HEK293 (cell line): Measurements from ENCODE around the gene HIPK1.

Experiments used
- CTCF ChIA-PET: fragments of 350-600 bp; formaldehyde crosslinking; extraction: SDS; loops from one replicate; lab custom pipeline; 2021; ENCODE audit warnings: antibody characterized with exemption; lab: Yijun Ruan, JAX
- POLR2A ChIA-PET: fragments of 300-600 bp; formaldehyde crosslinking; extraction: SDS; loops from one replicate; lab custom pipeline; 2020; ENCODE audit warnings: antibody characterized with exemption, inconsistent platforms; lab: Yijun Ruan, JAX
- H3K27ac ChIP-seq: fragments of 200-500 bp; sonication (Bioruptor generic); 2 replicates; pipeline ENCODE4 v1.5.1; 2014; ENCODE audit warnings: low read depth, low read length, control low read depth, inconsistent platforms; ENCODE audit errors: extremely low read depth
- H3K36me3 ChIP-seq, 2 experiments: fragments of 200-500 bp in 1 of 2; sonication (Bioruptor generic) in 1 of 2; 1 replicate in 1 of 2; 2 replicates in 1 of 2; pipeline ENCODE4 v1.5.1; 2014 to 2017; ENCODE audit warnings: inconsistent platforms in 2 of 2, low read length in 2 of 2; ENCODE audit not compliant: control insufficient read depth in 2 of 2, insufficient read depth in 1 of 2
- H3K4me1 ChIP-seq: fragments of 200-500 bp; sonication (Bioruptor generic); 2 replicates; pipeline ENCODE4 v1.5.1; 2014; ENCODE audit warnings: mild to moderate bottlenecking, low read length, inconsistent platforms; ENCODE audit not compliant: control insufficient read depth, insufficient read depth
- H3K4me3 ChIP-seq: 2 replicates; pipeline ENCODE4 v1.5.1; 2011; ENCODE audit warnings: low read depth, mild to moderate bottlenecking, control low read depth, low read length, moderate library complexity
- H3K9me3 ChIP-seq: fragments of 200-500 bp; sonication (Bioruptor generic); 2 replicates; pipeline ENCODE4 v1.5.1; 2014; ENCODE audit warnings: low read depth, low read length, inconsistent platforms; ENCODE audit not compliant: control insufficient read depth, insufficient read depth
- KLF10 ChIP-seq: fragments of 450-650 bp; IDR thresholded peaks from 2 replicates; pipeline ENCODE4 v1.5.1; 2018; ENCODE audit warnings: missing biosample characterization, mild to moderate bottlenecking, missing genetic modification characterization
- ZBTB17 ChIP-seq: fragments of 450-650 bp; formaldehyde crosslinking; IDR thresholded peaks from 2 replicates; pipeline ENCODE4 v1.5.1; 2016; ENCODE audit warnings: missing biosample characterization, missing genetic modification characterization
- ZNF202 ChIP-seq: fragments of 450-650 bp; formaldehyde crosslinking; IDR thresholded peaks from 2 replicates; pipeline ENCODE4 v1.5.1; 2016; ENCODE audit warnings: missing biosample characterization, missing genetic modification characterization, borderline replicate concordance
- ZNF302 ChIP-seq: fragments of 450-650 bp; formaldehyde crosslinking; IDR thresholded peaks from 2 replicates; pipeline ENCODE4 v1.5.1; 2016; ENCODE audit warnings: missing biosample characterization, missing genetic modification characterization, low read depth
- ZNF324 ChIP-seq: fragments of 450-650 bp; formaldehyde crosslinking; IDR thresholded peaks from 2 replicates; pipeline ENCODE4 v1.5.1; 2016; ENCODE audit warnings: missing biosample characterization, missing genetic modification characterization
- ZNF549 ChIP-seq: fragments of 450-650 bp; IDR thresholded peaks from 2 replicates; pipeline ENCODE4 v1.5.1; 2018; ENCODE audit warnings: missing biosample characterization, missing genetic modification characterization, mild to moderate bottlenecking, inconsistent platforms, moderate library complexity
- ZNF623 ChIP-seq: fragments of 450-650 bp; formaldehyde crosslinking; IDR thresholded peaks from 2 replicates; pipeline ENCODE4 v1.5.1; 2016; ENCODE audit warnings: missing biosample characterization, missing genetic modification characterization
- ZNF629 ChIP-seq: fragments of 450-650 bp; formaldehyde crosslinking; IDR thresholded peaks from 2 replicates; pipeline ENCODE4 v1.5.1; 2017; ENCODE audit warnings: missing biosample characterization, missing genetic modification characterization
- ZNF658 ChIP-seq: fragments of 450-650 bp; formaldehyde crosslinking; IDR thresholded peaks from 2 replicates; pipeline ENCODE4; 2016; ENCODE audit warnings: missing biosample characterization, missing genetic modification characterization
- ZNF664 ChIP-seq: fragments of 450-650 bp; formaldehyde crosslinking; IDR thresholded peaks from 2 replicates; pipeline ENCODE4 v1.5.1; 2016; ENCODE audit warnings: missing biosample characterization, missing genetic modification characterization
- ZSCAN23 ChIP-seq: fragments of 450-650 bp; formaldehyde crosslinking; IDR thresholded peaks from 2 replicates; pipeline ENCODE4 v1.5.1; 2016; ENCODE audit warnings: missing biosample characterization, missing genetic modification characterization
- TF ChIP-seq, protein P1 (sequence below): fragments of 450-650 bp; IDR thresholded peaks from 2 replicates; pipeline ENCODE4 v1.5.1; 2018; ENCODE audit warnings: missing biosample characterization, mild to moderate bottlenecking, missing genetic modification characterization
- TF ChIP-seq, protein P2 (sequence below): fragments of 450-650 bp; formaldehyde crosslinking; IDR thresholded peaks from 2 replicates; pipeline ENCODE4 v1.5.1; 2016; ENCODE audit warnings: missing biosample characterization, missing genetic modification characterization
- TF ChIP-seq, protein P3 (sequence below): sonication (generic); formaldehyde crosslinking; IDR thresholded peaks from 2 replicates; pipeline ENCODE4 v1.8.1; 2022; ENCODE audit warnings: mild to moderate bottlenecking, moderate library complexity, missing genetic modification reagents
- TF ChIP-seq, protein P4 (sequence below): fragments of 450-650 bp; formaldehyde crosslinking; IDR thresholded peaks from 2 replicates; pipeline ENCODE4 v1.5.1; 2017; ENCODE audit warnings: missing biosample characterization, missing genetic modification characterization
- TF ChIP-seq, protein P5 (sequence below): fragments of 450-650 bp; formaldehyde crosslinking; IDR thresholded peaks from 2 replicates; pipeline ENCODE4 v1.5.1; 2016; ENCODE audit warnings: missing biosample characterization, missing genetic modification characterization
- TF ChIP-seq, protein P6 (sequence below): fragments of 450-650 bp; formaldehyde crosslinking; IDR thresholded peaks from 2 replicates; pipeline ENCODE4 v1.5.1; 2017; ENCODE audit warnings: missing biosample characterization, missing genetic modification characterization
- TF ChIP-seq, protein P7 (sequence below): fragments of 450-650 bp; formaldehyde crosslinking; IDR thresholded peaks from 2 replicates; pipeline ENCODE4 v1.5.1; 2016; ENCODE audit warnings: missing biosample characterization, missing genetic modification characterization
- TF ChIP-seq, protein P8 (sequence below): fragments of 450-650 bp; formaldehyde crosslinking; IDR thresholded peaks from 2 replicates; pipeline ENCODE4 v1.5.1; 2016; ENCODE audit warnings: missing biosample characterization, missing genetic modification characterization, low read depth

The HIPK1 gene

DNA sequence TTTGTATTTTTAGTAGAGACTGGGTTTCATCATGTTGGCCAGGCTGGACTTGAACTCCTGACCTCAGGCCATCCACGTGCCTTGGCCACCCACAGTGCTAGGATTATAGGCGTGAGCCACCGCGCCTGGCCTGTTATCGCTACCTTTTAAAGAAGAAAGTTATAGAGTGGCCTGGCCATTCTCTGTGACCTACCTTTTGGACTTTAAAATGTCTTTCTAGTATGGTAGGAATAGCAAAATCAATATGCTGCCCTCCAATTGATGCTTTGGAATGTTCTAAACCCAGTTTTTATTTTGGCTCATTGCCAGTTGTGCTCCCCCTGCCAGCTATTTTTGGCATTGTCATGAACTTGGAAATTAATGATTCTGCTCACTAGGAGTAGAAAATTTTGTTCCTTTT lies 19.9 kb downstream of the HIPK1 start (continued):
- TF ChIP-seq ZNF302 (tag by site-specific recombination): no peak
- TF ChIP-seq, protein P1, sequence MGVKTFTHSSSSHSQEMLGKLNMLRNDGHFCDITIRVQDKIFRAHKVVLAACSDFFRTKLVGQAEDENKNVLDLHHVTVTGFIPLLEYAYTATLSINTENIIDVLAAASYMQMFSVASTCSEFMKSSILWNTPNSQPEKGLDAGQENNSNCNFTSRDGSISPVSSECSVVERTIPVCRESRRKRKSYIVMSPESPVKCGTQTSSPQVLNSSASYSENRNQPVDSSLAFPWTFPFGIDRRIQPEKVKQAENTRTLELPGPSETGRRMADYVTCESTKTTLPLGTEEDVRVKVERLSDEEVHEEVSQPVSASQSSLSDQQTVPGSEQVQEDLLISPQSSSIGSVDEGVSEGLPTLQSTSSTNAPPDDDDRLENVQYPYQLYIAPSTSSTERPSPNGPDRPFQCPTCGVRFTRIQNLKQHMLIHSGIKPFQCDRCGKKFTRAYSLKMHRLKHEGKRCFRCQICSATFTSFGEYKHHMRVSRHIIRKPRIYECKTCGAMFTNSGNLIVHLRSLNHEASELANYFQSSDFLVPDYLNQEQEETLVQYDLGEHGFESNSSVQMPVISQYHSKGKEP (tag by site-specific recombination): 0 out of 2 replicates have a peak, but pooled peaks have one; percentile 42
- TF ChIP-seq ZSCAN23 (tag by site-specific recombination): no peak
- TF ChIP-seq, protein P2, sequence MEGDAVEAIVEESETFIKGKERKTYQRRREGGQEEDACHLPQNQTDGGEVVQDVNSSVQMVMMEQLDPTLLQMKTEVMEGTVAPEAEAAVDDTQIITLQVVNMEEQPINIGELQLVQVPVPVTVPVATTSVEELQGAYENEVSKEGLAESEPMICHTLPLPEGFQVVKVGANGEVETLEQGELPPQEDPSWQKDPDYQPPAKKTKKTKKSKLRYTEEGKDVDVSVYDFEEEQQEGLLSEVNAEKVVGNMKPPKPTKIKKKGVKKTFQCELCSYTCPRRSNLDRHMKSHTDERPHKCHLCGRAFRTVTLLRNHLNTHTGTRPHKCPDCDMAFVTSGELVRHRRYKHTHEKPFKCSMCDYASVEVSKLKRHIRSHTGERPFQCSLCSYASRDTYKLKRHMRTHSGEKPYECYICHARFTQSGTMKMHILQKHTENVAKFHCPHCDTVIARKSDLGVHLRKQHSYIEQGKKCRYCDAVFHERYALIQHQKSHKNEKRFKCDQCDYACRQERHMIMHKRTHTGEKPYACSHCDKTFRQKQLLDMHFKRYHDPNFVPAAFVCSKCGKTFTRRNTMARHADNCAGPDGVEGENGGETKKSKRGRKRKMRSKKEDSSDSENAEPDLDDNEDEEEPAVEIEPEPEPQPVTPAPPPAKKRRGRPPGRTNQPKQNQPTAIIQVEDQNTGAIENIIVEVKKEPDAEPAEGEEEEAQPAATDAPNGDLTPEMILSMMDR: 0 out of 2 replicates have a peak, but pooled peaks have one; percentile 8
- TF ChIP-seq, protein P3, sequence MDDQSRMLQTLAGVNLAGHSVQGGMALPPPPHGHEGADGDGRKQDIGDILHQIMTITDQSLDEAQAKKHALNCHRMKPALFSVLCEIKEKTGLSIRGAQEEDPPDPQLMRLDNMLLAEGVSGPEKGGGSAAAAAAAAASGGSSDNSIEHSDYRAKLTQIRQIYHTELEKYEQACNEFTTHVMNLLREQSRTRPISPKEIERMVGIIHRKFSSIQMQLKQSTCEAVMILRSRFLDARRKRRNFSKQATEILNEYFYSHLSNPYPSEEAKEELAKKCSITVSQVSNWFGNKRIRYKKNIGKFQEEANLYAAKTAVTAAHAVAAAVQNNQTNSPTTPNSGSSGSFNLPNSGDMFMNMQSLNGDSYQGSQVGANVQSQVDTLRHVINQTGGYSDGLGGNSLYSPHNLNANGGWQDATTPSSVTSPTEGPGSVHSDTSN (CRISPR knock-in tag): no peak
- TF ChIP-seq, protein P4, sequence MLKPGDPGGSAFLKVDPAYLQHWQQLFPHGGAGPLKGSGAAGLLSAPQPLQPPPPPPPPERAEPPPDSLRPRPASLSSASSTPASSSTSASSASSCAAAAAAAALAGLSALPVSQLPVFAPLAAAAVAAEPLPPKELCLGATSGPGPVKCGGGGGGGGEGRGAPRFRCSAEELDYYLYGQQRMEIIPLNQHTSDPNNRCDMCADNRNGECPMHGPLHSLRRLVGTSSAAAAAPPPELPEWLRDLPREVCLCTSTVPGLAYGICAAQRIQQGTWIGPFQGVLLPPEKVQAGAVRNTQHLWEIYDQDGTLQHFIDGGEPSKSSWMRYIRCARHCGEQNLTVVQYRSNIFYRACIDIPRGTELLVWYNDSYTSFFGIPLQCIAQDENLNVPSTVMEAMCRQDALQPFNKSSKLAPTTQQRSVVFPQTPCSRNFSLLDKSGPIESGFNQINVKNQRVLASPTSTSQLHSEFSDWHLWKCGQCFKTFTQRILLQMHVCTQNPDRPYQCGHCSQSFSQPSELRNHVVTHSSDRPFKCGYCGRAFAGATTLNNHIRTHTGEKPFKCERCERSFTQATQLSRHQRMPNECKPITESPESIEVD (tag by site-specific recombination): peak; percentile 46; the same call in 1 of the 2 replicates
- 0 out of 2 replicates have a peak, but pooled peaks have one; percentile 32 for TF ChIP-seq KLF10
- no peak for TF ChIP-seq ZNF664
- no peak for TF ChIP-seq ZNF202 (tag by site-specific recombination)
- TF ChIP-seq ZBTB17 (tag by site-specific recombination): no peak
- TF ChIP-seq, protein P5, sequence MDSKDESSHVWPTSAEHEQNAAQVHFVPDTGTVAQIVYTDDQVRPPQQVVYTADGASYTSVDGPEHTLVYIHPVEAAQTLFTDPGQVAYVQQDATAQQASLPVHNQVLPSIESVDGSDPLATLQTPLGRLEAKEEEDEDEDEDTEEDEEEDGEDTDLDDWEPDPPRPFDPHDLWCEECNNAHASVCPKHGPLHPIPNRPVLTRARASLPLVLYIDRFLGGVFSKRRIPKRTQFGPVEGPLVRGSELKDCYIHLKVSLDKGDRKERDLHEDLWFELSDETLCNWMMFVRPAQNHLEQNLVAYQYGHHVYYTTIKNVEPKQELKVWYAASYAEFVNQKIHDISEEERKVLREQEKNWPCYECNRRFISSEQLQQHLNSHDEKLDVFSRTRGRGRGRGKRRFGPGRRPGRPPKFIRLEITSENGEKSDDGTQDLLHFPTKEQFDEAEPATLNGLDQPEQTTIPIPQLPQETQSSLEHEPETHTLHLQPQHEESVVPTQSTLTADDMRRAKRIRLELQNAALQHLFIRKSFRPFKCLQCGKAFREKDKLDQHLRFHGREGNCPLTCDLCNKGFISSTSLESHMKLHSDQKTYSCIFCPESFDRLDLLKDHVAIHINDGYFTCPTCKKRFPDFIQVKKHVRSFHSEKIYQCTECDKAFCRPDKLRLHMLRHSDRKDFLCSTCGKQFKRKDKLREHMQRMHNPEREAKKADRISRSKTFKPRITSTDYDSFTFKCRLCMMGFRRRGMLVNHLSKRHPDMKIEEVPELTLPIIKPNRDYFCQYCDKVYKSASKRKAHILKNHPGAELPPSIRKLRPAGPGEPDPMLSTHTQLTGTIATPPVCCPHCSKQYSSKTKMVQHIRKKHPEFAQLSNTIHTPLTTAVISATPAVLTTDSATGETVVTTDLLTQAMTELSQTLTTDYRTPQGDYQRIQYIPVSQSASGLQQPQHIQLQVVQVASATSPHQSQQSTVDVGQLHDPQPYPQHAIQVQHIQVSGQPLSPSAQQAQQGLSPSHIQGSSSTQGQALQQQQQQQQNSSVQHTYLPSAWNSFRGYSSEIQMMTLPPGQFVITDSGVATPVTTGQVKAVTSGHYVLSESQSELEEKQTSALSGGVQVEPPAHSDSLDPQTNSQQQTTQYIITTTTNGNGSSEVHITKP (tag by site-specific recombination): peak; percentile 22; the same call in 1 of the 2 replicates
- no peak for TF ChIP-seq ZNF658
- 0 out of 2 replicates have a peak, but pooled peaks have one; percentile 19 for TF ChIP-seq ZNF549 (tag by site-specific recombination)
- TF ChIP-seq, protein P6, sequence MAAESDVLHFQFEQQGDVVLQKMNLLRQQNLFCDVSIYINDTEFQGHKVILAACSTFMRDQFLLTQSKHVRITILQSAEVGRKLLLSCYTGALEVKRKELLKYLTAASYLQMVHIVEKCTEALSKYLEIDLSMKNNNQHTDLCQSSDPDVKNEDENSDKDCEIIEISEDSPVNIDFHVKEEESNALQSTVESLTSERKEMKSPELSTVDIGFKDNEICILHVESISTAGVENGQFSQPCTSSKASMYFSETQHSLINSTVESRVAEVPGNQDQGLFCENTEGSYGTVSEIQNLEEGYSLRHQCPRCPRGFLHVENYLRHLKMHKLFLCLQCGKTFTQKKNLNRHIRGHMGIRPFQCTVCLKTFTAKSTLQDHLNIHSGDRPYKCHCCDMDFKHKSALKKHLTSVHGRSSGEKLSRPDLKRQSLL: no peak

DNA sequence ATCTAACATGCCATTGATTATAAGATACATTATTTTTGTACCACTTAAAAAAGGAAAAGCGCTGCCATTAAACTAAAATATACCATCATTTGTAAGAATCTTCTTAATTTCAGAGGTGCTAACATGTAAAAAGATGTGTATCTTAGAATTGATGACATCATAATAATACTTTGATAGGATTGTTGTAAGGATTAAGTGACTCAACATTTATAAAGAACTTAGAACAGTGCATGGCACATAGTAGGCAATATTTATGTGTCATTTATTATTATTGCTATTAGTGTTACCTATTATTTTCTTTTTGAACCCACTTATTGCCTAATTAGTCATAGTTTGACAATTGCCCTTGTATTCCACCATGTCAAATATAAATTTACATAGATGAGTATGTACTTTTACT lies 21.8 kb downstream of the HIPK1 start:
- no peak overlapping the region for H3K27ac ChIP-seq
- CTCF ChIA-PET: interaction anchor here (1.3 kb wide), 1 partner anchor 332 kb away, joined by 3 read pairs; no protein-coding TSS in a partner anchor
- POLR2A ChIA-PET: no interaction called here

More for the DNA sequence above, 21.8 kb downstream of the HIPK1 start:
- TF ChIP-seq ZNF623 (tag by site-specific recombination) (no peak), ZNF629 (peak; percentile 51), ZNF324 (tag by site-specific recombination) (no peak)
- TF ChIP-seq, protein P7, sequence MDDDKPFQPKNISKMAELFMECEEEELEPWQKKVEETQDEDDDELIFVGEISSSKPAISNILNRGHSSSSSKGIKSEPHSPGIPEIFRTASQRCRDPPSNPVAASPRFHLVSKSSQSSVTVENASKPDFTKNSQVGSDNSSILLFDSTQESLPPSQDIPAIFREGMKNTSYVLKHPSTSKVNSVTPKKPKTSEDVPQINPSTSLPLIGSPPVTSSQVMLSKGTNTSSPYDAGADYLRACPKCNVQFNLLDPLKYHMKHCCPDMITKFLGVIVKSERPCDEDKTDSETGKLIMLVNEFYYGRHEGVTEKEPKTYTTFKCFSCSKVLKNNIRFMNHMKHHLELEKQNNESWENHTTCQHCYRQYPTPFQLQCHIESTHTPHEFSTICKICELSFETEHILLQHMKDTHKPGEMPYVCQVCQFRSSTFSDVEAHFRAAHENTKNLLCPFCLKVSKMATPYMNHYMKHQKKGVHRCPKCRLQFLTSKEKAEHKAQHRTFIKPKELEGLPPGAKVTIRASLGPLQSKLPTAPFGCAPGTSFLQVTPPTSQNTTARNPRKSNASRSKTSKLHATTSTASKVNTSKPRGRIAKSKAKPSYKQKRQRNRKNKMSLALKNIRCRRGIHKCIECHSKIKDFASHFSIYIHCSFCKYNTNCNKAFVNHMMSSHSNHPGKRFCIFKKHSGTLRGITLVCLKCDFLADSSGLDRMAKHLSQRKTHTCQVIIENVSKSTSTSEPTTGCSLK (tag by site-specific recombination): no peak
- TF ChIP-seq, protein P8, sequence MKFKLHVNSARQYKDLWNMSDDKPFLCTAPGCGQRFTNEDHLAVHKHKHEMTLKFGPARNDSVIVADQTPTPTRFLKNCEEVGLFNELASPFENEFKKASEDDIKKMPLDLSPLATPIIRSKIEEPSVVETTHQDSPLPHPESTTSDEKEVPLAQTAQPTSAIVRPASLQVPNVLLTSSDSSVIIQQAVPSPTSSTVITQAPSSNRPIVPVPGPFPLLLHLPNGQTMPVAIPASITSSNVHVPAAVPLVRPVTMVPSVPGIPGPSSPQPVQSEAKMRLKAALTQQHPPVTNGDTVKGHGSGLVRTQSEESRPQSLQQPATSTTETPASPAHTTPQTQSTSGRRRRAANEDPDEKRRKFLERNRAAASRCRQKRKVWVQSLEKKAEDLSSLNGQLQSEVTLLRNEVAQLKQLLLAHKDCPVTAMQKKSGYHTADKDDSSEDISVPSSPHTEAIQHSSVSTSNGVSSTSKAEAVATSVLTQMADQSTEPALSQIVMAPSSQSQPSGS (tag by site-specific recombination): peak; percentile 90
- H3K4me3 ChIP-seq: no peak overlapping the region
- H3K9me3 ChIP-seq: no peaks in the 10 kb centered on the region
- peaks cover 12 to 19% of the 10 kb centered on the region in 2 experiments for H3K36me3 ChIP-seq
- H3K4me1 ChIP-seq: peaks cover 19% of the 10 kb centered on the region; the same call in 1 of the 2 replicates
